Right lobe of liver (tissue), 4 donors: ENCODE data around the gene NOC2L.

Source experiments
- POLR2A ChIP-seq: fragments of 450-650 bp; IDR thresholded peaks from one replicate; pipeline ENCODE4 v1.6.1; 2017; ENCODE audit warnings: antibody characterized with exemption, mild to moderate bottlenecking
- TF ChIP-seq, protein P1 (sequence below), 4 donors: fragments of 200-600 bp in 3 of 4; fragments of 450-650 bp in 1 of 4; IDR thresholded peaks; one replicate each; pipeline versions ENCODE4 v1.5.1 to v1.8.0; 2016 to 2022; ENCODE audit warnings: antibody characterized with exemption in 4 of 4, mild to moderate bottlenecking in 2 of 4
- donor health status: DM: no; HTN: no; CAD: no.
- donor health status: DM: no; HTN: no; CAD: no.
- donor health status: DM: no; HTN: yes; CAD: no.

DNA sequence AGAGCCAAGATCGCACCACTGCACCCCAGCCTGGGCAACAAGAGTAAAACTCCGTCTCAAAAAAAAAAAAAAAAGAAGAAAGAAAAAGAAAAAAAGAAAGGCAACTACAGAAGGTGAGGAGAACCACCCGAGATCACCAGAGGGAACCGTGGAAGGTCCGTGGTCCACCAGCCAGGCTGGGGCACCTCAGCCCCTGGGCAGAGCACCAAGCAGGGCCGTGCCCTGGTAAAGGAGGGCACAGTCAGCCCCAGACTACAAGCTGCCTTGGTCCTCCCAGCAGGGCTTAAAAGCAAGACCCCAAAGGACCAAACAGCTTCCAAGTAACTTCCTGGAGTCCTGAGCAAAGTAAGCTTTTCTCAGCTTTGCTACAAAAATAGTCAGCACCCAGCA is 44.2 kb downstream of the NOC2L start:
- TF ChIP-seq, protein P1, sequence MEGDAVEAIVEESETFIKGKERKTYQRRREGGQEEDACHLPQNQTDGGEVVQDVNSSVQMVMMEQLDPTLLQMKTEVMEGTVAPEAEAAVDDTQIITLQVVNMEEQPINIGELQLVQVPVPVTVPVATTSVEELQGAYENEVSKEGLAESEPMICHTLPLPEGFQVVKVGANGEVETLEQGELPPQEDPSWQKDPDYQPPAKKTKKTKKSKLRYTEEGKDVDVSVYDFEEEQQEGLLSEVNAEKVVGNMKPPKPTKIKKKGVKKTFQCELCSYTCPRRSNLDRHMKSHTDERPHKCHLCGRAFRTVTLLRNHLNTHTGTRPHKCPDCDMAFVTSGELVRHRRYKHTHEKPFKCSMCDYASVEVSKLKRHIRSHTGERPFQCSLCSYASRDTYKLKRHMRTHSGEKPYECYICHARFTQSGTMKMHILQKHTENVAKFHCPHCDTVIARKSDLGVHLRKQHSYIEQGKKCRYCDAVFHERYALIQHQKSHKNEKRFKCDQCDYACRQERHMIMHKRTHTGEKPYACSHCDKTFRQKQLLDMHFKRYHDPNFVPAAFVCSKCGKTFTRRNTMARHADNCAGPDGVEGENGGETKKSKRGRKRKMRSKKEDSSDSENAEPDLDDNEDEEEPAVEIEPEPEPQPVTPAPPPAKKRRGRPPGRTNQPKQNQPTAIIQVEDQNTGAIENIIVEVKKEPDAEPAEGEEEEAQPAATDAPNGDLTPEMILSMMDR (IDR thresholded peaks at IDR 0.05): no peak
- no peak for TF ChIP-seq POLR2A
